Measurements from ENCODE around the gene SCARF1.

Gene SCARF1

DNA sequence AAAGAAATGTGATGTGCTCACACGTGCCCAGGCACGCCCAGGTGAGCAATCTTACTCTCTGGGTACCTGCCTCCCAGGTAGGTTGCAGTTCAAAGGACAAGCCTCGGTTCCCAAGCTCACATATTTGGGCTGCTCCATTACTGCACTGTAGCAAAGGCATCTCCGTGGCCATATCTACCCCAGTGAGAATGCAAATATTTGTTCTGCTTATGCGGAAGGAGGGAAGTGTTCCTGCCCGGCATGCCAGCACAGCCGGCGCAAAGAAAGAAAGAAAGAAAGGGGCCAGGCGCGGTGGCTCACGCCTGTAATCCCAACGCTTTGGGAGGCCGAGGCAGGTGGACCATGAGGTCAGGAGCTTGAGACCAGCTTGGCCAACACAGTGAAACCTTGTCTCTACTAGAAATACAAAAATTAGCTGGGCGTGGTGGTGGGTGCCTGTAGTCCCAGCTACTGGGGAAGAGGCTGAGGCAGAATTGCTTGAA is 47.6 kb downstream of the SCARF1 start:
- DNase-seq: no peak

DNA sequence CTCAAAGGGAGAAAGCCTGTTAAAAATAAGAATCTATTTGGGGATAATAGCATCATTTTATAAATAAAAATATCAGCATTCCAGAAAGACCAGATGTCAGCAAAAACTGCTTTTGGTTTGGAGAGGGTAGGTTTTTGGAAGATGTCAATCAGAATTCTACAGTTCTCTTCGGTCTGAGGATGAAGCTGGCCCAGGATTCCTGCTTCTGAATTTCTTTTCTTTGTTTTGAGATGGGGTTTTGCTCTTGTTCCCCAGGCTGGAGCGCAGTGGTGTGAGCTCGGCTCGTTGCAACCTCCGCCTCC is 52.0 kb downstream of the SCARF1 start:
- DNase-seq: no peak

- DNase-seq: no peak
Measured at GRCh38 chr17:1592751-1593629, 52.5 kb downstream of the SCARF1 start.

GRCh38 chr17:1591474-1592090 is 54.0 kb downstream of the SCARF1 start:
- no peak for DNase-seq

DNA sequence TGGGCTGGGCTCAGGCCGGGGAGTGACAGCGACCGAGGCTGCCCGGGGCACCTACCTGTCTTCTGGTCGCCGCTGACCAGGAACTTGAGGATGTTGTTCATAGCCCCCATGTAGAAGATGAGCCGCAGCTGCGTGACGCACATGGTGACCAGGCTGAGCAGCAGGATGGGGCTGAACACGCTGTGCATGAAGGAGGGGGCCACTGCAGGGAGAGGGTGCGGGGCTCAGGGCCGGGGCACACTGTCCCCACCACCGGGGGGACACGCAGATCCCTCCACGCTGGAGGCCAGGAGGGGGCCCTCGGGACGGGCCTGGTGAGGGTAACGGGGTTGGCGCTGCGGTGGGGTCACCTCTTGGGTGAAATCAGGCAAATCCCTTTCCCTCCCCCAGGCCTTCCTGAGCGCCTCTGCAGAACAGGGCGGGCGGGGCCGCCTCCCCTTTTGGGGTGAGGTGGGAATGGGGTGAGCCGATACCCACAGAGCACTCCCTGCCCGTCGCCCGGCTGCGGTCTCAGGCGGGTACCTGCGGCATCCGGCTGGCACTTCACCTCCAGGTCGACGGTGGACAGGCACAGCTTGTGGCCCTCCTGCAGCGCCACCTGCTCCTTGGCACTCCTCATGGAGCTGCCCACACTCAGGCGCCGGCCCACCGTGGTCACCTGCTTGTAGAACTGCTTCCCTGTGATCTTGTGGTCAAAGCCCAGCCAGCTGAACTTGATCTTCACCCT is 54.6 kb downstream of the SCARF1 start:
- no peak for DNase-seq

DNA sequence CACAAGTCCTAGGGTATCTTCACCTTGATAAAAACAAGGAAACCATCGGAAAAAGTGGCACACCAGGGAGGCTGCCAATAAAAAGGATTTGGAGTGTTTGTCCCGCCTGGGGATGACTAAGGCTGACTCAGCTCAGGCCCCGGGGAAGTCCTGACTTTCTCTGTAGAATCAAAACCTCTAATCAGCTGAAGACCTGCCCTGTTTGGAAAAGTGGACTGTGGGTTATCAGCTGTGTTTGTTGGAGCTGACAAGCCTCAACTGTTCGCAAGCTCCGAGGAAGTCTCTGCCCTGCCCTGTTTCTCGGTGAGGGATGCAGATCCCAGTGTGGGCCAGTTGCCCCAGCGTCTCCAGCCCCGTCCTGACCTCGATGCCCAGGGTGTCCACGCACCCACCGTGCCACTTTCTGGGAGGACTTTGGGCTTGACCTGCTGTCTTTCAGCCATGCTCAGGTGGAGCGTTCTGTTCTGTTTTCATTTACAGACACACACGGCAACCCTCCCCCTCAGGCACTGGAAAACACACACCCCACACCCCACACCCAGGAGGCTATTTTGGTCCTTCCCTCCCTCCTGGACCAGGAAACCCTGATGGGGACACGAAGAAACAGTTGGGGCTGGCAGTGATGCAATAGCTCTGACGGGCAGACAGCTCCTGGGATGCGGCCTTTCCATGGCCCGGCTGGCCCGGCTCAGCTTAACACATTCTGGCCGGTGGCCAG is 55.3 kb downstream of the SCARF1 start:
- DNase-seq: peak; percentile 55

- no peak for DNase-seq
Measured at GRCh38 chr17:1588821-1589585, 56.5 kb downstream of the SCARF1 start.

DNA sequence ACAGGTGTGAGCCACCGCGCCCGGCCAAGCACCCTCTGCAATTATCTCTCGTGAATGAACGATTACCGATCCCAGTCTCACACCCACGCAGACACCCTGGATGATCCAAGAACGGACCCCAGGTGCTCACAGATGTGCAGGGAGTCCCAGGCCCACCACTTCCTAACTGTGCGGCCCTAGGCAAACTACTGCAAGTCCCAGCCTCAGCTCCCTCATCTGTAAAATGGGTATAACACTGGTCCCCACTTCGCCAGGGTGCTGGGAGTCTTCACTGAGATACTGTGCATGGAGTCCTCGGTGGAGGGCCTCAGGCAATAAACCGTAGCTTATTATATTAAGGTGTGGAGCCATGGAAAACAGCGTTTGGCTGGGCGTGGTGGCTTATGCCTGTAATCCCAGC is 61.4 kb downstream of the SCARF1 start:
- DNase-seq: no peak
